Heart right ventricle (tissue), 16 donors: ENCODE data around the gene CDHR1. TPM values are rescaled to one million over a fixed set of nuclear protein-coding genes. Genes with fewer than 3 reads are reported as not detected.

Source experiments
- ATAC-seq, 8 donors: fragments of 200-7000 bp; cut with Tn5 transposase; one replicate each; pipeline ENCODE4 v1.9.1; 2020; ENCODE audit warnings: mild to moderate bottlenecking in 8 of 8, moderate library complexity in 8 of 8, moderate number of reproducible peaks in 1 of 8
- DNase-seq, 2 donors: peaks; one replicate each; pipeline ENCODE4 v3.0.0-alpha.2; 2020
- H3K27ac ChIP-seq, 10 donors: fragments of 200-600 bp; sonication (generic) in 2 of 10; one replicate each; pipeline versions ENCODE4 v1.5.0 to v1.8.0; 2020 to 2022; ENCODE audit warnings: mild to moderate bottlenecking in 3 of 10
- H3K27me3 ChIP-seq, 7 donors: fragments of 200-600 bp; one replicate each; pipeline ENCODE4 v1.8.0; 2021 to 2022; ENCODE audit warnings: mild to moderate bottlenecking in 2 of 7
- H3K36me3 ChIP-seq, 9 donors: fragments of 200-600 bp; sonication (generic) in 1 of 9; one replicate each; pipeline versions ENCODE4 v1.5.0 to v1.8.0; 2020 to 2022; ENCODE audit warnings: mild to moderate bottlenecking in 2 of 9
- H3K4me1 ChIP-seq, 9 donors: fragments of 200-600 bp; sonication (generic) in 1 of 9; one replicate each; pipeline versions ENCODE4 v1.5.0 to v1.8.0; 2020 to 2022; ENCODE audit warnings: mild to moderate bottlenecking in 4 of 9
- H3K4me3 ChIP-seq, 10 donors: fragments of 200-600 bp; sonication (generic) in 2 of 10; one replicate each; pipeline versions ENCODE4 v1.5.0 to v1.8.0; 2020 to 2022; ENCODE audit warnings: mild to moderate bottlenecking in 7 of 10, moderate library complexity in 2 of 10
- H3K9me3 ChIP-seq, 11 donors: fragments of 200-600 bp in 10 of 11; sonication (generic) in 2 of 11; one replicate each; pipeline versions ENCODE4 v1.5.0 to v1.8.0; 2013 to 2022; ENCODE audit warnings: mild to moderate bottlenecking in 2 of 11, control low read depth in 1 of 11, moderate library complexity in 1 of 11
- CTCF ChIP-seq, 9 donors: fragments of 200-600 bp; sonication (generic) in 2 of 9; IDR thresholded peaks; one replicate each; pipeline versions ENCODE4 v1.5.0 to v1.8.0; 2021 to 2022; ENCODE audit warnings: antibody characterized with exemption in 9 of 9, mild to moderate bottlenecking in 5 of 9, moderate library complexity in 1 of 9
- WGBS, 2 donors: extraction: QIAGEN DNeasy Blood & Tissue Kit; methylation state at CpG; one replicate each; pipeline ENCODE4 v1.1.7; 2013; ENCODE audit warnings: inconsistent platforms in 1 of 2; 5-methylcytosine and 5-hydroxymethylcytosine counted together
- intact Hi-C, 10 donors: fragments of 100-400 bp; cut with DNase I; formaldehyde crosslinking; loops; one replicate each; pipeline versions ENCODE4 v1.11.1 to v1.14.2; 2022
- polyA plus RNA-seq, 2 donors: library from polyadenylated mRNA; stranded (reverse); fragments of 200-250 nt; gene quantifications; one replicate each; pipeline ENCODE4 v1.2.3, GENCODE V29; 2013
- total RNA-seq, 10 donors: library from RNA; stranded (reverse); fragmentation: NEBNext Ultra II Directional in 3 of 10; extraction: Animal tissue kit (Norgen Biotek cat#: 25700) in 3 of 10; gene quantifications; one replicate each; pipeline versions ENCODE4 v1.2.1 to v1.2.4, GENCODE V29; 2021 to 2023
- donor health status: Arrhythmogenic right ventricular cardiomyopathy.
- donor health status: ischemic (EF 13 %, LVEDD 7.1; RV severe dilation, severe dysfunction).
- donor health status: healthy with polysubstance abuse.
- donor health status: DM: no; HTN: yes; CAD: no.
- donor health status: DM: no; HTN: no; CAD: no.
- donor health status: ischemic (EF 25% LVEDD 6.9; RV normal size, moderate dysfunction).
- donor health status: ischemic (EF 25% LVEDD 5.7; RV mildly dilated, moderate dysfunction).
- donor health status: healthy.
- donor health status: DM: yes; HTN: yes; CAD: no.
- donor health status: Ischemic cardiomyopathy.
- donor health status: ischemic (EF 35%, LVEDD 5.7; RV mildly dilated, moderate dysfunction).
- donor health status: nonischemic (EF 11% LVEDD 7.7; RV severe dilation, severe dysfunction).
- donor health status: DM: yes; HTN: yes; CAD: no.
- donor health status: PGD.
- donor health status: ischemic (EF 29% LVEDD 5.4; RV normal size, mild dysfunction).
- donor health status: nonischemic (EF 23%, LVEDD 6.1; RV moderate dilation, normal function).

Gene CDHR1
- total and polyA plus RNA-seq, 12 donors, result 0.12 to 1.3 (median 0.39) TPM

GRCh38 chr10:84269162-84269561, 74.8 kb downstream of the CDHR1 start:
- no peak for ATAC-seq
- intact Hi-C loops, result loop anchor here in 8 of 10 donors (5.0 to 10.0 kb wide), 5 partner anchors 93 to 108 kb away; no protein-coding TSS in a partner anchor
- no peak for TF ChIP-seq CTCF (IDR thresholded peaks at IDR 0.05)
- Histone ChIP-seq H3K4me1 (peaks cover 0 to 5% (median 0%) of the 10 kb centered on the region in 9 donors), H3K27ac (no peak overlapping the region), H3K9me3 (no peaks in the 10 kb centered on the region), H3K4me3 (no peak overlapping the region), H3K27me3 (peaks cover 0 to 33% (median 17%) of the 10 kb centered on the region in 7 donors), H3K36me3 (no peaks in the 10 kb centered on the region)
- 57 to 76% methylated on average over 1 of the region's 1 CpG for WGBS, 2 donors
- no peak for DNase-seq

Other genes starting within 250 kb of the CDHR1 start
- gene GHITM, start 55.0 kb upstream of the CDHR1 start, total RNA-seq, result 100 to 1,000 TPM; 316 to 552 (median 463) TPM
- 100 to 1,000 TPM; 123 to 342 TPM for gene GHITM, start 55.0 kb upstream of the CDHR1 start, polyA plus RNA-seq
- not detected for gene GPR15LG, start 20.7 kb upstream of the CDHR1 start, total RNA-seq
- gene GPR15LG, start 20.7 kb upstream of the CDHR1 start, polyA plus RNA-seq, result not detected
- gene LRIT2, start 31.0 kb downstream of the CDHR1 start, total RNA-seq, result not detected
- not detected for gene LRIT2, start 31.0 kb downstream of the CDHR1 start, polyA plus RNA-seq
- under 1 TPM in 2 of 10 donors, not detected in 8; 0.10 to 0.17 TPM for gene LRIT1, start 47.0 kb downstream of the CDHR1 start, total RNA-seq
- gene LRIT1, start 47.0 kb downstream of the CDHR1 start, polyA plus RNA-seq, result not detected
- 1 to 10 TPM in 1 of 10 donors, under 1 TPM in 4, not detected in 5; 0.13 to 3.1 (median 0.53) TPM for gene RGR, start 50.5 kb downstream of the CDHR1 start, total RNA-seq
- gene RGR, start 50.5 kb downstream of the CDHR1 start, polyA plus RNA-seq, result 1 to 10 TPM in 1 of 2 donors, under 1 TPM in 1; 0.16 to 4.0 TPM
- gene CCSER2, start 134.1 kb downstream of the CDHR1 start, total RNA-seq, result 100 to 1,000 TPM; 124 to 252 (median 219) TPM
- gene CCSER2, start 134.1 kb downstream of the CDHR1 start, polyA plus RNA-seq, result 10 to 100 TPM; 27.5 to 29.7 TPM